Tibial artery (tissue), 4 donors: ENCODE data around the gene PHOX2B.

Experiments used
- DNase-seq, 2 donors: peaks; one replicate each; pipeline ENCODE4 v3.0.0-alpha.2; 2019
- H3K27ac ChIP-seq, 2 donors: fragments of 200-600 bp; sonication (generic) in 1 of 2; 1 replicate in 1 of 2; 2 replicates in 1 of 2; pipeline ENCODE4 v1.5.1; 2018 to 2019; ENCODE audit warnings: mild to moderate bottlenecking in 1 of 2
- H3K27me3 ChIP-seq, 2 donors: fragments of 200-600 bp; sonication (generic) in 1 of 2; one replicate each; pipeline versions ENCODE4 v1.5.1 to v1.6.0; 2016 to 2019
- H3K36me3 ChIP-seq, 3 donors: fragments of 200-600 bp; sonication (generic) in 2 of 3; one replicate each; pipeline ENCODE4 v1.5.1; 2016 to 2019; ENCODE audit warnings: mild to moderate bottlenecking in 2 of 3
- H3K4me1 ChIP-seq, 4 donors: fragments of 200-600 bp; sonication (generic) in 2 of 4; 1 replicate in 3 of 4; 2 replicates in 1 of 4; pipeline ENCODE4 v1.5.1; 2016 to 2019
- H3K4me3 ChIP-seq, 2 donors: fragments of 200-600 bp; sonication (generic) in 1 of 2; 1 replicate in 1 of 2; 2 replicates in 1 of 2; pipeline ENCODE4 v1.5.1; 2018 to 2019; ENCODE audit warnings: mild to moderate bottlenecking in 2 of 2
- H3K9me3 ChIP-seq, 3 donors: fragments of 200-600 bp; sonication (generic) in 1 of 3; one replicate each; pipeline ENCODE4 v1.5.1; 2016 to 2019
- CTCF ChIP-seq, 2 experiments: fragments of 200-600 bp in 1 of 2; fragments of 450-650 bp in 1 of 2; IDR thresholded peaks; one replicate each; pipeline ENCODE4 v1.5.1; 2017 to 2019; ENCODE audit warnings: antibody characterized with exemption in 2 of 2, mild to moderate bottlenecking in 1 of 2, moderate library complexity in 1 of 2
- intact Hi-C: fragments of 100-400 bp; cut with DNase I; formaldehyde crosslinking; loops from one replicate; pipeline ENCODE4 v1.15.0; 2023; ENCODE audit warnings: low total_unique reads

PHOX2B gene

GRCh38 chr4:41763729-41764128, 15.2 kb upstream of the PHOX2B start:
- H3K36me3 ChIP-seq, result no peaks in the 10 kb centered on the region
- intact Hi-C loops, result no loop called here
- no peak overlapping the region for H3K27ac ChIP-seq
- no peak for DNase-seq
- no peak overlapping the region for H3K4me3 ChIP-seq
- TF ChIP-seq CTCF (IDR thresholded peaks at IDR 0.05), result no peak
- H3K9me3 ChIP-seq, result no peaks in the 10 kb centered on the region
- H3K27me3 ChIP-seq, result peaks cover 0 to 54% of the 10 kb centered on the region in 2 donors
- no peaks in the 10 kb centered on the region for H3K4me1 ChIP-seq

DNA sequence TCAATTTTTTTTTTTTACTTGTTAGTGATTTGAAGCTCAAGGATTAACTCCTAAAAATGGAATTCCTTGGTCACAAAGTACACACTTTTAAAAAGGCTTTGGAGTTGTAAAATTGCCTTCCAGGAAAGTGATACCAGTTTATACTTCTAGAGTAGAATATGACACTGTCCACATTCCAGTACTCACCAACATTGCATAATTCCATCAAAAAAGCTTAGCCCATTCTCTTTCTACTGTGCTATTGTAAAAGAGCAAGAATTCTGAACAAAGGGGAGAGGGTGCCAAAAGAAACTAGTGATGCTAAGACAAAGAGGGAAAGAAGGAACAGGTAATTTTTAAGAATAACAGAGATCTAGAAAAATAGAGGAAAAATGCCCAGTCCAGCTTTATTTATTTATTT, 10.4 kb upstream of the PHOX2B start:
- DNase-seq, result no peak
- no peaks in the 10 kb centered on the region for H3K4me1 ChIP-seq
- TF ChIP-seq CTCF (IDR thresholded peaks at IDR 0.05), result no peak
- H3K9me3 ChIP-seq, result no peaks in the 10 kb centered on the region
- no peaks in the 10 kb centered on the region for H3K36me3 ChIP-seq
- no peak overlapping the region for H3K4me3 ChIP-seq
- intact Hi-C loops, result no loop called here
- no peak overlapping the region for H3K27ac ChIP-seq
- peaks cover 0 to 61% of the 10 kb centered on the region in 2 donors for H3K27me3 ChIP-seq

- no peak for DNase-seq
- intact Hi-C loops, result no loop called here
- no peak for TF ChIP-seq CTCF (IDR thresholded peaks at IDR 0.05)
- no peaks in the 10 kb centered on the region for H3K9me3 ChIP-seq
- no peak overlapping the region for H3K4me3 ChIP-seq
- no peaks in the 10 kb centered on the region for H3K36me3 ChIP-seq
- peaks cover 0 to 69% of the 10 kb centered on the region in 2 donors for H3K27me3 ChIP-seq
- H3K4me1 ChIP-seq, result no peaks in the 10 kb centered on the region
- H3K27ac ChIP-seq, result no peak overlapping the region
These were observed 9.1 kb upstream of the PHOX2B start for GRCh38 chr4:41757521-41758156.

DNA sequence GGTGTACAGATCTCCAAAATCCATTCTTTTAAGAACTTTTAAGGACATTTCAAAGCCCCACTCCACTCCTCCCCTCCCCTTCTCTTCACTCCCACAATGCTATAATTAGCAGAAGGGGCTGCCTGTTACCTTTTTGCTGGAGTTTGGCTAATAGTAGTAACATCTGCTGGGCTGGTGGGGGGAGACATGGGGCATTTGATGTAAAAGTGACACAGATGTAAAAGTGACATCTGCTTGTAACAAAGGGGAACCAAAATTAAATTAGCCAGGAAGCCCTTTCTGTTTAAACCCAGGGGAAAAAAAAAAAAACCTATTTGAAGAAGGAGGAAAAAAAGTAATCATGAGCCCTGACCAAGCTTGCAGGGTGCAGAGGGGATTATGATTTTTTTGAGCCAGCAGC, 5.4 kb upstream of the PHOX2B start:
- no peak for TF ChIP-seq CTCF (IDR thresholded peaks at IDR 0.05)
- Histone ChIP-seq H3K4me1 (peaks cover 0 to 14% (median 2%) of the 10 kb centered on the region in 4 donors), H3K27me3 (peaks cover 0 to 71% of the 10 kb centered on the region in 2 donors), H3K36me3 (no peaks in the 10 kb centered on the region), H3K4me3 (no peak overlapping the region), H3K27ac (no peak overlapping the region), H3K9me3 (no peaks in the 10 kb centered on the region)
- DNase-seq, result no peak
- intact Hi-C loops, result no loop called here

- DNase-seq, result no peak
- no peaks in the 10 kb centered on the region for H3K36me3 ChIP-seq
- H3K27me3 ChIP-seq, result peaks cover 0 to 80% of the 10 kb centered on the region in 2 donors
- peaks cover 0 to 18% (median 5%) of the 10 kb centered on the region in 4 donors for H3K4me1 ChIP-seq
- no peak for TF ChIP-seq CTCF (IDR thresholded peaks at IDR 0.05)
- no peak overlapping the region for H3K4me3 ChIP-seq
- no peaks in the 10 kb centered on the region for H3K9me3 ChIP-seq
- intact Hi-C loops, result no loop called here
- H3K27ac ChIP-seq, result no peak overlapping the region
These were observed 3.7 kb upstream of the PHOX2B start for GRCh38 chr4:41752081-41752836.
